CD4-positive, alpha-beta T cell treated with Interleukin-4 for 4 hours (primary cell): Measurements from ENCODE around the gene CUL3.

Source experiments
- DNase-seq: peaks from one replicate; pipeline ENCODE4 v3.0.0-alpha.2; 2020

CUL3 gene

GRCh38 chr2:224579411-224579810 is 5.8 kb downstream of the CUL3 start:
- no peak for DNase-seq

GRCh38 chr2:224577541-224577940 is 7.6 kb downstream of the CUL3 start:
- no peak for DNase-seq

GRCh38 chr2:224576088-224576715 is 9.0 kb downstream of the CUL3 start:
- DNase-seq, result peak; percentile 17

GRCh38 chr2:224574423-224575084 is 10.6 kb downstream of the CUL3 start:
- no peak for DNase-seq

GRCh38 chr2:224573724-224574123 is 11.4 kb downstream of the CUL3 start:
- no peak for DNase-seq

- no peak for DNase-seq
Measured at GRCh38 chr2:224572338-224572737, 12.8 kb downstream of the CUL3 start.

GRCh38 chr2:224570328-224570993 is 14.7 kb downstream of the CUL3 start:
- DNase-seq, result no peak

GRCh38 chr2:224569654-224570053 is 15.5 kb downstream of the CUL3 start:
- no peak for DNase-seq

GRCh38 chr2:224565452-224566035 is 19.6 kb downstream of the CUL3 start:
- DNase-seq, result no peak

GRCh38 chr2:224563537-224563936 is 21.6 kb downstream of the CUL3 start:
- DNase-seq, result no peak

- DNase-seq, result no peak
Measured at GRCh38 chr2:224562831-224563230, 22.3 kb downstream of the CUL3 start.

GRCh38 chr2:224561234-224562005 is 23.7 kb downstream of the CUL3 start:
- no peak for DNase-seq

- no peak for DNase-seq
Measured at GRCh38 chr2:224560549-224560948, 24.6 kb downstream of the CUL3 start.

- no peak for DNase-seq
Measured at GRCh38 chr2:224557610-224558009, 27.6 kb downstream of the CUL3 start.

- DNase-seq, result no peak
Measured at GRCh38 chr2:224556381-224556780, 28.8 kb downstream of the CUL3 start.

GRCh38 chr2:224555823-224556366 is 29.3 kb downstream of the CUL3 start:
- no peak for DNase-seq

GRCh38 chr2:224552771-224553170 is 32.4 kb downstream of the CUL3 start:
- DNase-seq, result no peak

GRCh38 chr2:224551693-224552092 is 33.5 kb downstream of the CUL3 start:
- no peak for DNase-seq

GRCh38 chr2:224546926-224547325 is 38.2 kb downstream of the CUL3 start:
- no peak for DNase-seq

- no peak for DNase-seq
Measured at GRCh38 chr2:224545884-224546644, 39.1 kb downstream of the CUL3 start.

- no peak for DNase-seq
Measured at GRCh38 chr2:224543939-224544338, 41.2 kb downstream of the CUL3 start.

- DNase-seq, result no peak
Measured at GRCh38 chr2:224538561-224539138, 46.5 kb downstream of the CUL3 start.
